Measurements from ENCODE around the gene ADARB2. TPM values are rescaled to one million over a fixed set of nuclear protein-coding genes. Genes with fewer than 3 reads are reported as not detected.

Gene ADARB2
- total and polyA plus RNA-seq, 4 donors: 0.55 to 0.70 (median 0.59) TPM; not detected in 1

GRCh38 chr10:1743141-1743540 lies 5.8 kb upstream of the ADARB2 start (continued):
- TF ChIP-seq RAD21 (IDR thresholded peaks at IDR 0.05): no peak
- TF ChIP-seq EGR1 (IDR thresholded peaks at IDR 0.05; ENCODE audit: low read depth in 2 of 2): no peak
- TF ChIP-seq RXRA (IDR thresholded peaks at IDR 0.05): no peak
- TF ChIP-seq HNF4A (conservative IDR thresholded peaks at IDR 0.05): no peak

GRCh38 chr10:1741450-1741849 lies 4.1 kb upstream of the ADARB2 start:
- H3K27ac ChIP-seq (ENCODE audit: low read depth in 1 of 2, low read length in 2 of 2): no peak overlapping the region
- no peak overlapping the region for H3K9ac ChIP-seq (ENCODE audit: low read depth in 1 of 2, low read length in 2 of 2)
- 30% methylated on average over 2 of the region's 2 CpGs for WGBS
- H3K4me3 ChIP-seq (ENCODE audit: low read depth in 1 of 3, low read length in 3 of 3): no peak overlapping the region
- H3K36me3 ChIP-seq (ENCODE audit: control insufficient read depth in 4 of 4, insufficient read depth in 3 of 4, low read depth in 1 of 4, low read length in 3 of 4): no peaks in the 10 kb centered on the region
- TF ChIP-seq CTCF (IDR thresholded peaks at IDR 0.05; ENCODE audit: low read depth, low read length, missing input control) (no peak), TAF1 (conservative IDR thresholded peaks at IDR 0.05) (no peak), NR2F2 (IDR thresholded peaks at IDR 0.05) (no peak), YY1 (IDR thresholded peaks at IDR 0.05) (no peak), REST (IDR thresholded peaks at IDR 0.05) (no peak), EGR1 (IDR thresholded peaks at IDR 0.05; ENCODE audit: low read depth in 2 of 2) (no peak), SP1 (IDR thresholded peaks at IDR 0.05) (no peak), MAX (IDR thresholded peaks at IDR 0.05) (no peak), HNF4A (conservative IDR thresholded peaks at IDR 0.05) (no peak), RXRA (IDR thresholded peaks at IDR 0.05) (no peak), JUND (IDR thresholded peaks at IDR 0.05) (no peak), RAD21 (IDR thresholded peaks at IDR 0.05) (no peak), HNF4G (IDR thresholded peaks at IDR 0.05) (no peak), FOXA2 (IDR thresholded peaks at IDR 0.05) (no peak), ATF3 (IDR thresholded peaks at IDR 0.05) (no peak)
- H3K9me3 ChIP-seq (ENCODE audit: control insufficient read depth in 4 of 4, low read length in 3 of 4): no peaks in the 10 kb centered on the region
- DNase-seq (ENCODE audit: low spot score): no peak
- peaks cover 0 to 3% (median 2%) of the 10 kb centered on the region in 4 donors for H3K4me1 ChIP-seq (ENCODE audit: control insufficient read depth in 4 of 4, insufficient read depth in 4 of 4, low read length in 3 of 4)
- H3K27me3 ChIP-seq (ENCODE audit: control insufficient read depth in 4 of 4, insufficient read depth in 4 of 4, low read length in 3 of 4): peaks cover 0 to 18% (median 3%) of the 10 kb centered on the region in 4 donors

- DNase-seq (ENCODE audit: low spot score): no peak
- Histone ChIP-seq H3K9ac (ENCODE audit: low read depth in 1 of 2, low read length in 2 of 2) (no peak overlapping the region), H3K27me3 (ENCODE audit: control insufficient read depth in 4 of 4, insufficient read depth in 4 of 4, low read length in 3 of 4) (peaks cover 0 to 18% (median 5%) of the 10 kb centered on the region in 4 donors), H3K9me3 (ENCODE audit: control insufficient read depth in 4 of 4, low read length in 3 of 4) (no peaks in the 10 kb centered on the region), H3K4me3 (ENCODE audit: low read depth in 1 of 3, low read length in 3 of 3) (no peak overlapping the region), H3K4me1 (ENCODE audit: control insufficient read depth in 4 of 4, insufficient read depth in 4 of 4, low read length in 3 of 4) (peaks cover 0 to 4% (median 2%) of the 10 kb centered on the region in 4 donors), H3K36me3 (ENCODE audit: control insufficient read depth in 4 of 4, insufficient read depth in 3 of 4, low read depth in 1 of 4, low read length in 3 of 4) (no peaks in the 10 kb centered on the region), H3K27ac (ENCODE audit: low read depth in 1 of 2, low read length in 2 of 2) (no peak overlapping the region)
- TF ChIP-seq FOXA1 (IDR thresholded peaks at IDR 0.05): no peak
- no peak for TF ChIP-seq NR2F2 (IDR thresholded peaks at IDR 0.05)
- TF ChIP-seq YY1 (IDR thresholded peaks at IDR 0.05): no peak
- TF ChIP-seq REST (IDR thresholded peaks at IDR 0.05): no peak
- TF ChIP-seq HNF4A (conservative IDR thresholded peaks at IDR 0.05): no peak
- no peak for TF ChIP-seq RAD21 (IDR thresholded peaks at IDR 0.05)
- TF ChIP-seq ZBTB33 (IDR thresholded peaks at IDR 0.05): no peak
- no peak for TF ChIP-seq TAF1 (conservative IDR thresholded peaks at IDR 0.05)
- no peak for TF ChIP-seq MAX (IDR thresholded peaks at IDR 0.05)
- TF ChIP-seq EGR1 (IDR thresholded peaks at IDR 0.05; ENCODE audit: low read depth in 2 of 2): no peak
- no peak for TF ChIP-seq JUND (IDR thresholded peaks at IDR 0.05)
- no peak for TF ChIP-seq RXRA (IDR thresholded peaks at IDR 0.05)
- TF ChIP-seq FOXA2 (IDR thresholded peaks at IDR 0.05): no peak
- TF ChIP-seq ATF3 (IDR thresholded peaks at IDR 0.05): no peak
- WGBS: 56% methylated on average over 14 of the region's 14 CpGs
These were observed 2.4 kb upstream of the ADARB2 start for GRCh38 chr10:1739751-1740150.
